Glomerular visceral epithelial cell (primary cell): Measurements from ENCODE around the gene VNN1.
"Not testable (repeated sequence)": the region's sequence is repeated elsewhere in the genome, so short reads cannot be mapped to it uniquely, and the experiment has no call there.

Experiments
- DNase-seq: peaks from one replicate; pipeline ENCODE4 v3.0.0-alpha.2; 2016; ENCODE audit errors: extremely low spot score

VNN1 gene

GRCh38 chr6:132671295-132671694 lies 42.6 kb downstream of the VNN1 start:
- no peak for DNase-seq

- peak; percentile 42 for DNase-seq
These were observed 44.1 kb downstream of the VNN1 start for GRCh38 chr6:132669690-132670291.

GRCh38 chr6:132666118-132666517 lies 47.7 kb downstream of the VNN1 start:
- DNase-seq: no peak

- no peak for DNase-seq
These were observed 49.4 kb downstream of the VNN1 start for GRCh38 chr6:132664309-132665034.

GRCh38 chr6:132663661-132664060 lies 50.2 kb downstream of the VNN1 start:
- DNase-seq: no peak

GRCh38 chr6:132661906-132662305 lies 51.9 kb downstream of the VNN1 start:
- no peak for DNase-seq

- no peak for DNase-seq
These were observed 54.8 kb downstream of the VNN1 start, which contains the start of gene TAAR1 for GRCh38 chr6:132659082-132659481. Gene TAAR1, minus strand, starts transcription at chr6:132659182. Its CDS starts 13,179 bp downstream, at chr6:132646003.

- no peak for DNase-seq
These were observed 62.8 kb downstream of the VNN1 start for GRCh38 chr6:132651062-132651461.

GRCh38 chr6:132650429-132650828 lies 63.4 kb downstream of the VNN1 start:
- no peak for DNase-seq

- no peak for DNase-seq
These were observed 65.0 kb downstream of the VNN1 start for GRCh38 chr6:132648828-132649227.

- peak; percentile 61 for DNase-seq
These were observed 65.5 kb downstream of the VNN1 start for GRCh38 chr6:132648356-132648755.

- no peak for DNase-seq
These were observed 70.3 kb downstream of the VNN1 start for GRCh38 chr6:132643547-132643946.

GRCh38 chr6:132637135-132637534 lies 76.7 kb downstream of the VNN1 start:
- not testable (repeated sequence) for DNase-seq

GRCh38 chr6:132635906-132636305 lies 77.9 kb downstream of the VNN1 start:
- DNase-seq: not testable (repeated sequence)

- DNase-seq: not testable (repeated sequence)
These were observed 78.6 kb downstream of the VNN1 start for GRCh38 chr6:132635288-132635687.

GRCh38 chr6:132634796-132635195 lies 79.1 kb downstream of the VNN1 start:
- DNase-seq: no peak

GRCh38 chr6:132633362-132633761 lies 80.5 kb downstream of the VNN1 start:
- DNase-seq: no peak
